Measurements from ENCODE around the gene ARHGAP24.

The ARHGAP24 gene

GRCh38 chr4:86035688-86036087, 560.7 kb downstream of the ARHGAP24 start:
- DNase-seq, result no peak

GRCh38 chr4:86036736-86037135, 561.8 kb downstream of the ARHGAP24 start:
- DNase-seq, result no peak

GRCh38 chr4:86038037-86038436, 563.1 kb downstream of the ARHGAP24 start:
- no peak for DNase-seq

DNA sequence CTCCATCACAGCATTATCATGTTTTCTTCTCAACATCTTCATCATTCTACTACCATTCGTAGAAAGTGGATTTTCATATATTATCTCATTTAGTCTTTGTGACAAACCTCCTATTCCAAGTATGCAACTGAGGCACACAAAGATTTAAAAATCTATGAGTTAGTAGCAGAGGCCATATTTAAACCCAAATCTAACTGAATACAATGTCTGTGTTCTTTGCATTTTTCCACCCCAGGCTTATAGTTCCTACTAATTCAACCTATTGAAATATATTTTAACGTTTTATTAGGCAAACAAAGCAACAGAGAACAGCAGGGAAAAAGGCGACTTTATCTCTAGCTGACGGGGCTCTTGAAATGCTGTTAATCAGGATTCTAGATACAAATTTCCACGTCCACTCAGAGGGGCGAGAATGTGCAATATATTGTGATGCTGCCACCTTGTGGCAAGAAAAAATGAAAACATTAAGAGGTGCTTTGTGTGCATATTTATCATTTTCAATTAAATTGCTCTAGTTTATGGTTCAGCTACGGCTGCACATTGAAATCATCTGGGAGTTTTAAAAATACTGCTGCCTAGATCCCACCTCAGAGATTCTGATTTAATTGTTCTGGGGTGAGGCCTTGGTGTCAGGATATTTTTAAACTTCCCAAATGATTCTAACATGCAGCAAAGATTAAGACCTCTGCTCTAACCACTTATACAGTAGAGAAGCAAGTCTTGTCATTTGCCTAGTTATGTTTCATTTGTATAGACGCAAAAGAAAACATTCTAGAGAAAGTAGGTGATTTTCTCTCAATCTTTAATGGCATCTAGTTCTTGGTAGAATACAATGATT, 569.0 kb downstream of the ARHGAP24 start:
- peak; percentile 1 for DNase-seq

DNA sequence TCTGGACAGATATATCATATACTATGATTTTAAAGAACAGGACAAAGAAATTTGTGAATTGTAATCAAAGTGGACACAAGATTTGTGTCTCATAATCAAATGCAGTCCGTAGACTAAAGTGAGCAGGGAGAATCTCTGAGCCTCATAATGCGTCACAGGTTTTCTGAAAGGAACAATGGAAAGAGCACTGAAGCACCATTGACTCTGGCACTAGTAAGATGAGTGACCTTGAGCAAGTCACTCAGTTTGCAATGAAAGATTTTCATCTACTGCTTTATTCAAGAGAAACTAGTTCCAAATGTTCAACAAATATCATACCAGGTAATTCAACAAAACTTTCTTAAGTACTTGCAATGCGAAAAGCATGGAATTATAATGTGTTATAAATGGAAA, 569.6 kb downstream of the ARHGAP24 start:
- no peak for DNase-seq

GRCh38 chr4:86048426-86048825, 573.5 kb downstream of the ARHGAP24 start:
- no peak for DNase-seq

GRCh38 chr4:86050496-86050895, 575.5 kb downstream of the ARHGAP24 start:
- no peak for DNase-seq
